CD14-positive monocyte (primary cell): ENCODE measurements around the gene ANGPTL2. TPM values are rescaled to one million over a fixed set of nuclear protein-coding genes. Genes with fewer than 3 reads are reported as not detected.
A peak's percentile ranks its signal among the peaks of the same experiment; 100 is the strongest.

Source experiments
- DNase-seq, 3 donors: peaks; one replicate each; pipeline ENCODE4 v3.0.0-alpha.2; 2011 to 2022
- H2AFZ ChIP-seq: 2 replicates; pipeline ENCODE4 v1.6.0; 2012; ENCODE audit warnings: mild to moderate bottlenecking, low read depth, low read length, inconsistent platforms; ENCODE audit not compliant: insufficient read depth, poor library complexity, severe bottlenecking
- H3K27ac ChIP-seq, 2 donors: 1 replicate in 1 of 2; 2 replicates in 1 of 2; pipeline ENCODE4 v1.5.1; 2012 to 2013; ENCODE audit warnings: low read length in 2 of 2, control low read depth in 1 of 2, inconsistent platforms in 1 of 2, low read depth in 1 of 2, mild to moderate bottlenecking in 1 of 2
- H3K27me3 ChIP-seq, 2 donors: one replicate each; pipeline versions ENCODE4 v1.6.0 to v1.6.1; 2011 to 2013; ENCODE audit warnings: low read length in 2 of 2; ENCODE audit not compliant: control insufficient read depth in 2 of 2, insufficient read depth in 2 of 2
- H3K36me3 ChIP-seq, 2 donors: replicated peaks in 1 of 2; 1 replicate in 1 of 2; 2 replicates in 1 of 2; pipeline versions ENCODE4 v1.5.1 to v1.6.1; 2012 to 2013; ENCODE audit warnings: low read length in 2 of 2, control low read depth in 1 of 2, inconsistent platforms in 1 of 2, mild to moderate bottlenecking in 1 of 2; ENCODE audit not compliant: insufficient read depth in 2 of 2, control insufficient read depth in 1 of 2
- H3K4me1 ChIP-seq, 2 donors: 1 replicate in 1 of 2; 2 replicates in 1 of 2; pipeline versions ENCODE4 v1.5.1 to v1.6.1; 2012 to 2013; ENCODE audit warnings: low read length in 2 of 2, control low read depth in 1 of 2, inconsistent platforms in 1 of 2, mild to moderate bottlenecking in 1 of 2, moderate library complexity in 1 of 2; ENCODE audit not compliant: insufficient read depth in 2 of 2, control insufficient read depth in 1 of 2
- H3K4me2 ChIP-seq: replicated peaks from 2 replicates; pipeline ENCODE3; 2012; ENCODE audit warnings: low read length, moderate library complexity, mild to moderate bottlenecking; ENCODE audit not compliant: poor library complexity, severe bottlenecking; ENCODE audit errors: extremely low read depth
- H3K4me3 ChIP-seq, 3 experiments: fragments of 200-600 bp in 1 of 3; sonication (generic) in 1 of 3; replicated peaks in 1 of 3; 1 replicate in 2 of 3; 2 replicates in 1 of 3; pipeline ENCODE4 v1.5.1; 2011 to 2013; ENCODE audit warnings: low read length in 3 of 3, mild to moderate bottlenecking in 3 of 3, control low read depth in 2 of 3, low read depth in 2 of 3, inconsistent platforms in 1 of 3, moderate library complexity in 1 of 3
- H3K79me2 ChIP-seq: 2 replicates; pipeline ENCODE4 v1.6.0; 2012; ENCODE audit warnings: mild to moderate bottlenecking, control low read depth, inconsistent platforms, low read length, moderate library complexity; ENCODE audit not compliant: insufficient read depth
- H3K9ac ChIP-seq: 2 replicates; pipeline ENCODE4 v1.6.0; 2017; ENCODE audit warnings: low read length, mild to moderate bottlenecking; ENCODE audit not compliant: insufficient read depth, poor library complexity, severe bottlenecking
- H3K9me3 ChIP-seq, 2 donors: replicated peaks in 1 of 2; 1 replicate in 1 of 2; 2 replicates in 1 of 2; pipeline versions ENCODE4 v1.5.1 to v1.6.1; 2012 to 2013; ENCODE audit warnings: low read length in 2 of 2, control low read depth in 1 of 2; ENCODE audit not compliant: control insufficient read depth in 1 of 2, insufficient read depth in 1 of 2
- H4K20me1 ChIP-seq: 2 replicates; pipeline ENCODE4 v1.6.0; 2012; ENCODE audit warnings: mild to moderate bottlenecking, low read length, control low read depth, moderate library complexity; ENCODE audit not compliant: insufficient read depth
- H3K27ac Mint-ChIP-seq, 7 donors: one replicate each; pipeline ENCODE4 v1.8.0; 2020; ENCODE audit warnings: mild to moderate bottlenecking in 7 of 7, mixed read lengths in 7 of 7, moderate library complexity in 6 of 7, inconsistent platforms in 2 of 7
- H3K27me3 Mint-ChIP-seq, 3 donors: one replicate each; pipeline ENCODE4 v1.8.0; 2021 to 2022; ENCODE audit warnings: low read depth in 3 of 3, mild to moderate bottlenecking in 3 of 3, mixed read lengths in 3 of 3, moderate library complexity in 3 of 3, inconsistent platforms in 1 of 3
- H3K36me3 Mint-ChIP-seq, 2 donors: one replicate each; pipeline ENCODE4 v1.8.0; 2020; ENCODE audit warnings: mixed read lengths in 2 of 2, inconsistent platforms in 1 of 2, mild to moderate bottlenecking in 1 of 2
- H3K4me1 Mint-ChIP-seq: one replicate; pipeline ENCODE4 v1.8.0; 2020; ENCODE audit warnings: mild to moderate bottlenecking, mixed read lengths
- H3K4me3 Mint-ChIP-seq, 2 donors: one replicate each; pipeline ENCODE4 v1.8.0; 2020; ENCODE audit warnings: mild to moderate bottlenecking in 2 of 2, mixed read lengths in 2 of 2, moderate library complexity in 1 of 2
- H3K9me3 Mint-ChIP-seq, 7 donors: one replicate each; pipeline ENCODE4 v1.8.0; 2020 to 2022; ENCODE audit warnings: mixed read lengths in 7 of 7, mild to moderate bottlenecking in 6 of 7, moderate library complexity in 6 of 7, inconsistent platforms in 2 of 7
- CTCF ChIP-seq: fragments of 200-600 bp; IDR thresholded peaks from one replicate; pipeline ENCODE4 v1.8.0; 2022; ENCODE audit warnings: antibody characterized with exemption, mild to moderate bottlenecking
- whole genome bisulfite sequencing: methylation state at CpG from one replicate; pipeline ENCODE4 v1.1.5; 2013; ENCODE audit warnings: missing lambda C conversion rate; ENCODE audit not compliant: insufficient coverage; 5-methylcytosine and 5-hydroxymethylcytosine counted together
- intact Hi-C, 2 donors: fragments of 100-400 bp; cut with micrococcal nuclease; formaldehyde crosslinking; loops; one replicate each; pipeline versions ENCODE4 v1.15.0 to v1.15.1; 2023
- polyA plus RNA-seq, 3 donors: library from polyadenylated mRNA; depleted of rRNA in 1 of 3; unstranded in 2 of 3; stranded (reverse) in 1 of 3; fragments of 300-500 nt in 2 of 3; fragments of >200 nt in 1 of 3; fragmentation: Illumina TruSeq in 2 of 3; gene quantifications; 1 replicate in 2 of 3; 2 replicates in 1 of 3; pipeline ENCODE4 v1.2.3, GENCODE V29; 2012 to 2021

ANGPTL2 gene
- polyA plus RNA-seq, 3 donors = not detected

- Histone ChIP-seq H4K20me1 (no peaks in the 10 kb centered on the region), H3K27ac (no peak overlapping the region), H3K27me3 (no peaks in the 10 kb centered on the region), H3K79me2 (no peaks in the 10 kb centered on the region), H3K9ac (no peak overlapping the region), H3K9me3 (no peaks in the 10 kb centered on the region), H2AFZ (no peak overlapping the region), H3K4me1 (peaks cover 7 to 8% of the 10 kb centered on the region in 2 donors), H3K36me3 (no peaks in the 10 kb centered on the region), H3K4me2 (no peak overlapping the region), H3K4me3 (no peak overlapping the region)
- Mint-ChIP-seq H3K4me1 (peaks cover 13% of the 10 kb centered on the region), H3K36me3 (no peaks in the 10 kb centered on the region), H3K27ac (peak overlapping the region in 1 of 7 donors; percentile 66), H3K27me3 (peaks cover 7 to 9% (median 9%) of the 10 kb centered on the region in 3 donors), H3K9me3 (peaks cover 0 to 2% (median 0%) of the 10 kb centered on the region in 7 donors), H3K4me3 (no peak overlapping the region)
- no peak for DNase-seq
- TF ChIP-seq CTCF = no peak
- intact Hi-C loops = no loop called here
- WGBS = 100% methylated on average over 1 of the region's 4 CpGs
These were observed 12.8 kb upstream of the ANGPTL2 start for GRCh38 chr9:127135056-127135745.

- H3K27me3 ChIP-seq = no peaks in the 10 kb centered on the region
- intact Hi-C loops = no loop called here
- no peak overlapping the region for H3K4me3 ChIP-seq
- Mint-ChIP-seq H3K4me3 (no peak overlapping the region), H3K27ac (no peak overlapping the region), H3K9me3 (no peaks in the 10 kb centered on the region), H3K36me3 (no peaks in the 10 kb centered on the region), H3K4me1 (peaks cover 15% of the 10 kb centered on the region), H3K27me3 (peaks cover 7 to 9% (median 9%) of the 10 kb centered on the region in 3 donors)
- H3K9me3 ChIP-seq = no peaks in the 10 kb centered on the region
- WGBS = 86% methylated on average over 12 of the region's 13 CpGs
- no peak overlapping the region for H3K9ac ChIP-seq
- H3K4me2 ChIP-seq = no peak overlapping the region
- H3K36me3 ChIP-seq = no peaks in the 10 kb centered on the region
- H4K20me1 ChIP-seq = no peaks in the 10 kb centered on the region
- H3K79me2 ChIP-seq = no peaks in the 10 kb centered on the region
- H3K27ac ChIP-seq = no peak overlapping the region
- no peak for TF ChIP-seq CTCF
- no peak for DNase-seq
- peaks cover 7 to 8% of the 10 kb centered on the region in 2 donors for H3K4me1 ChIP-seq
- H2AFZ ChIP-seq = no peak overlapping the region
These were observed 11.3 kb upstream of the ANGPTL2 start for GRCh38 chr9:127133739-127134167.
